Measurements from ENCODE around the gene RPS6KA2. TPM values are rescaled to one million over a fixed set of nuclear protein-coding genes. Genes with fewer than 3 reads are reported as not detected.

The RPS6KA2 gene
- total RNA-seq, 1 experiment from 2014 or later: 12.3 TPM

- H3K79me2 ChIP-seq (ENCODE audit: insufficient read depth, low read length): no peaks in the 10 kb centered on the region
- DNase-seq: no peak
- Mint-ChIP-seq H3K36me3 (ENCODE audit: insufficient read depth in 1 of 3, low read depth in 3 of 3) (peaks cover 27 to 39% (median 31%) of the 10 kb centered on the region in 3 experiments), H3K4me1 (peaks cover 12 to 19% of the 10 kb centered on the region in 2 experiments), H3K27ac (peak overlapping the region in 1 of 3 experiments; percentile 8; a peak in 1 of 7 replicates), H3K9me3 (peaks cover 17 to 19% of the 10 kb centered on the region in 2 experiments), H3K4me3 (no peak overlapping the region), H3K27me3 (ENCODE audit: low read depth) (no peaks in the 10 kb centered on the region; the same call in 1 of the 2 replicates)
- H3K18ac ChIP-seq (ENCODE audit: insufficient read length, low read depth, low read length): no peak overlapping the region
- WGBS (ENCODE audit: extremely low coverage, insufficient read length, low lambda C conversion rate): no CpG with 5 or more reads among the region's 11 CpGs
- H2BK120ac ChIP-seq (ENCODE audit: low read depth, low read length, poor library complexity, severe bottlenecking): no peak overlapping the region
- no peak overlapping the region for H4K91ac ChIP-seq (ENCODE audit: insufficient read length, low read depth, low read length)
- H2AK5ac ChIP-seq (ENCODE audit: insufficient read length, low read length): no peak overlapping the region
- no peak overlapping the region for H3K27ac ChIP-seq (ENCODE audit: insufficient read length, low read depth, low read length)
- H2BK12ac ChIP-seq (ENCODE audit: insufficient read length, low read depth, low read length): no peak overlapping the region
- H3K23me2 ChIP-seq (ENCODE audit: insufficient read length, low read depth, low read length, poor library complexity, severe bottlenecking): no peaks in the 10 kb centered on the region
- no peak overlapping the region for H3K14ac ChIP-seq (ENCODE audit: insufficient read depth, low read length)
- no peak overlapping the region for H3K56ac ChIP-seq (ENCODE audit: insufficient read length, low read depth, low read length)
- no peaks in the 10 kb centered on the region for H3K4me1 ChIP-seq (ENCODE audit: insufficient read depth, low read length)
- H2BK15ac ChIP-seq (ENCODE audit: low read depth, low read length): no peak overlapping the region
- H2AFZ ChIP-seq (ENCODE audit: low read length): no peak overlapping the region
- no peaks in the 10 kb centered on the region for H3K27me3 ChIP-seq (ENCODE audit: insufficient read depth, low read length)
- no peak overlapping the region for H4K5ac ChIP-seq (ENCODE audit: insufficient read length, low read depth, low read length)
- H2BK5ac ChIP-seq (ENCODE audit: insufficient read length, low read length): no peak overlapping the region
- no peak overlapping the region for H4K8ac ChIP-seq (replicated peaks; ENCODE audit: insufficient read length, low read depth, low read length)
- TF ChIP-seq CTCF (conservative IDR thresholded peaks at IDR 0.05): peak; percentile 17; the same call in 1 of the 3 replicates
- H3K9ac ChIP-seq (ENCODE audit: extremely low read depth, insufficient read length, low read length): no peak overlapping the region
- peaks cover 6% of the 10 kb centered on the region for H3K9me3 ChIP-seq (ENCODE audit: control insufficient read depth, low read depth, low read length)
- no peak overlapping the region for H2BK20ac ChIP-seq (ENCODE audit: low read depth, low read length, poor library complexity, severe bottlenecking)
- H3K4me2 ChIP-seq (ENCODE audit: insufficient read depth, insufficient read length, low read length): no peak overlapping the region
- H4K20me1 ChIP-seq (ENCODE audit: control insufficient read depth, insufficient read depth, insufficient read length): no peaks in the 10 kb centered on the region
- H3T11ph ChIP-seq (ENCODE audit: low read length): no peak overlapping the region
- H3K4ac ChIP-seq (ENCODE audit: low read depth, low read length): no peak overlapping the region
- H3K23ac ChIP-seq (ENCODE audit: insufficient read length, low read depth, low read length): no peak overlapping the region
- no peaks in the 10 kb centered on the region for H3K79me1 ChIP-seq (ENCODE audit: insufficient read depth, low read depth, low read length, poor library complexity, severe bottlenecking)
Observed at GRCh38 chr6:166515072-166515810, 111.8 kb downstream of the RPS6KA2 start.
